Calu3 (cell line): ENCODE measurements around the gene RNASE2. TPM values are rescaled to one million over a fixed set of nuclear protein-coding genes. Genes with fewer than 3 reads are reported as not detected.

ENCODE experiments used
- BruUV-seq: library from RNA; stranded (reverse); fragments of 400-500 nt; replicated peaks from 2 replicates; lab custom pipeline; 2021; lab: Mats Ljungman, UMichigan
- CTCF ChIA-PET: fragments of 300-600 bp; sonication (Branson Sonifier 250); formaldehyde crosslinking; loops from one replicate; lab custom pipeline; 2022; ENCODE audit warnings: antibody characterized with exemption; lab: Charles Lee
- DNase-seq: peaks from one replicate; pipeline ENCODE4 v3.0.0; 2022
- H3K27ac Mint-ChIP-seq: one replicate; pipeline ENCODE4 v1.8.0; 2022; ENCODE audit warnings: mixed read lengths; ENCODE audit not compliant: unreplicated experiment
- H3K27me3 Mint-ChIP-seq: one replicate; pipeline ENCODE4 v1.8.0; 2022; ENCODE audit warnings: mixed read lengths; ENCODE audit not compliant: unreplicated experiment
- H3K36me3 Mint-ChIP-seq: one replicate; pipeline ENCODE4 v1.8.0; 2022; ENCODE audit warnings: mild to moderate bottlenecking, moderate library complexity, mixed read lengths; ENCODE audit not compliant: insufficient read depth, unreplicated experiment
- H3K4me1 Mint-ChIP-seq: one replicate; pipeline ENCODE4 v1.8.0; 2022; ENCODE audit warnings: mild to moderate bottlenecking, low read depth, mixed read lengths; ENCODE audit not compliant: unreplicated experiment
- H3K4me3 Mint-ChIP-seq: one replicate; pipeline ENCODE4 v1.8.0; 2022; ENCODE audit warnings: mild to moderate bottlenecking, low read depth, moderate library complexity, mixed read lengths; ENCODE audit not compliant: unreplicated experiment
- H3K9me3 Mint-ChIP-seq: one replicate; pipeline ENCODE4 v1.8.0; 2022; ENCODE audit warnings: low read depth, mixed read lengths; ENCODE audit not compliant: unreplicated experiment
- CTCF ChIP-seq: fragments of 200-600 bp; IDR thresholded peaks from one replicate; pipeline ENCODE4 v1.8.0; 2022; ENCODE audit warnings: antibody characterized with exemption; ENCODE audit not compliant: unreplicated experiment
- intact Hi-C: fragments of 100-400 bp; cut with micrococcal nuclease; formaldehyde crosslinking; loops from one replicate; pipeline ENCODE4 v1.10.0; 2022; ENCODE audit not compliant: unreplicated experiment
- total RNA-seq: library from RNA; stranded (reverse); gene quantifications from 2 replicates; pipeline ENCODE4 v1.2.3, GENCODE V29; 2022

Gene RNASE2
- total RNA-seq, 1 experiment from 2014 or later = not detected

- H3K4me3 Mint-ChIP-seq = peak overlapping the region; percentile 85
- peak overlapping the region; percentile 39 for H3K27ac Mint-ChIP-seq
- BruUV-seq = no TSS peak
- CTCF ChIA-PET = interaction anchor here (0.5 to 3.0 kb wide), 18 partner anchors 8 to 323 kb away, joined by 3 to 33 read pairs (median 4); partner anchors contain the start of gene SLC39A2
- H3K4me1 Mint-ChIP-seq = peaks cover 17% of the 10 kb centered on the region
- DNase-seq = peak; percentile 86
- peak; percentile 69 for TF ChIP-seq CTCF
- peaks cover 10% of the 10 kb centered on the region for H3K36me3 Mint-ChIP-seq
- intact Hi-C loops = loop anchor here (1.0 to 5.0 kb wide), 2 partner anchors 114 to 274 kb away; no protein-coding TSS in a partner anchor
- peaks cover 28% of the 10 kb centered on the region for H3K27me3 Mint-ChIP-seq
- H3K9me3 Mint-ChIP-seq = no peaks in the 10 kb centered on the region
Measured at GRCh38 chr14:20970983-20971704, 15.9 kb downstream of the RNASE2 start.

GRCh38 chr14:20971705-20972021 is 16.4 kb downstream of the RNASE2 start:
- Mint-ChIP-seq H3K27me3 (peaks cover 28% of the 10 kb centered on the region), H3K4me3 (peak overlapping the region; percentile 85), H3K36me3 (peaks cover 10% of the 10 kb centered on the region), H3K4me1 (peaks cover 17% of the 10 kb centered on the region), H3K27ac (peak overlapping the region; percentile 39), H3K9me3 (no peaks in the 10 kb centered on the region)
- intact Hi-C loops = loop anchor here (1.0 to 5.0 kb wide), 2 partner anchors 114 to 274 kb away; no protein-coding TSS in a partner anchor
- CTCF ChIA-PET = interaction anchor here (0.6 to 3.0 kb wide), 10 partner anchors 9 to 290 kb away, joined by 3 to 33 read pairs (median 6); partner anchors contain the start of gene SLC39A2
- no peak for TF ChIP-seq CTCF
- no TSS peak for BruUV-seq
- DNase-seq = no peak

- CTCF ChIA-PET = interaction anchor here (3.0 kb wide), 1 partner anchor 10 kb away, joined by 8 read pairs; no protein-coding TSS in a partner anchor
- intact Hi-C loops = loop anchor here (5.0 kb wide), 1 partner anchor 276 kb away; no protein-coding TSS in a partner anchor
- Mint-ChIP-seq H3K27ac (no peak overlapping the region), H3K27me3 (peaks cover 11% of the 10 kb centered on the region), H3K9me3 (no peaks in the 10 kb centered on the region), H3K4me3 (no peak overlapping the region), H3K4me1 (peaks cover 17% of the 10 kb centered on the region), H3K36me3 (peaks cover 10% of the 10 kb centered on the region)
- no TSS peak for BruUV-seq
- no peak for TF ChIP-seq CTCF
- DNase-seq = no peak
Measured at GRCh38 chr14:20973501-20973900, 18.2 kb downstream of the RNASE2 start.

GRCh38 chr14:20976291-20976690 is 21.0 kb downstream of the RNASE2 start:
- CTCF ChIA-PET = no interaction called here
- BruUV-seq = no TSS peak
- Mint-ChIP-seq H3K9me3 (no peaks in the 10 kb centered on the region), H3K27ac (no peak overlapping the region), H3K36me3 (peaks cover 3% of the 10 kb centered on the region), H3K27me3 (no peaks in the 10 kb centered on the region), H3K4me3 (no peak overlapping the region), H3K4me1 (peaks cover 8% of the 10 kb centered on the region)
- DNase-seq = no peak
- intact Hi-C loops = no loop called here
- no peak for TF ChIP-seq CTCF
